WTC11 (cell line): ENCODE measurements around the gene PPARA. TPM values are rescaled to one million over a fixed set of nuclear protein-coding genes. Genes with fewer than 3 reads are reported as not detected.

ENCODE experiments used
- ATAC-seq: fragments of 200-7000 bp; cut with Tn5 transposase; 2 replicates; pipeline ENCODE4 v1.10.0; 2021; ENCODE audit warnings: mild to moderate bottlenecking, moderate library complexity
- CTCF ChIA-PET: fragments of 300-600 bp; sonication (Branson Sonifier 250); formaldehyde crosslinking; loops from one replicate; lab custom pipeline; 2021; ENCODE audit warnings: antibody characterized with exemption; lab: Charles Lee
- POLR2A ChIA-PET: fragments of 350-600 bp; sonication (Branson Sonifier 250); formaldehyde crosslinking; loops from one replicate; lab custom pipeline; 2021; ENCODE audit warnings: antibody characterized with exemption; lab: Charles Lee
- DNase-seq: peaks from one replicate; pipeline ENCODE4 v3.0.0; 2021; ENCODE audit warnings: low spot score
- H3K27ac Mint-ChIP-seq: 2 replicates; pipeline ENCODE4 v1.8.0; 2021; ENCODE audit warnings: mixed read lengths
- H3K27me3 Mint-ChIP-seq: 2 replicates; pipeline ENCODE4 v1.8.0; 2021; ENCODE audit warnings: low read depth, mild to moderate bottlenecking, moderate library complexity, mixed read lengths
- H3K36me3 Mint-ChIP-seq: 2 replicates; pipeline ENCODE4 v1.8.0; 2021; ENCODE audit warnings: mixed read lengths
- H3K4me1 Mint-ChIP-seq: 2 replicates; pipeline ENCODE4 v1.8.0; 2022; ENCODE audit warnings: mixed read lengths
- H3K4me3 Mint-ChIP-seq: 2 replicates; pipeline ENCODE4 v1.8.0; 2021; ENCODE audit warnings: mild to moderate bottlenecking, moderate library complexity, mixed read lengths
- H3K9me3 Mint-ChIP-seq: 2 replicates; pipeline ENCODE4 v1.8.0; 2021; ENCODE audit warnings: mixed read lengths
- EMX1 ChIP-seq: fragments of 250-450 bp; sonication (Bioruptor Pico); IDR thresholded peaks from 2 replicates; pipeline ENCODE4 v1.8.0; 2021; ENCODE audit warnings: mild to moderate bottlenecking
- ESRRA ChIP-seq: sonication (generic); formaldehyde crosslinking; IDR thresholded peaks from 2 replicates; pipeline ENCODE4 v1.8.1; 2022; ENCODE audit warnings: mild to moderate bottlenecking, missing genetic modification reagents, borderline replicate concordance
- FOXP1 ChIP-seq: sonication (generic); formaldehyde crosslinking; IDR thresholded peaks from 2 replicates; pipeline ENCODE4 v1.8.0; 2022; ENCODE audit warnings: missing genetic modification reagents, mild to moderate bottlenecking, moderate library complexity, borderline replicate concordance
- JUN ChIP-seq: sonication (generic); formaldehyde crosslinking; IDR thresholded peaks from 2 replicates; pipeline ENCODE4 v1.8.0; 2023; ENCODE audit warnings: mild to moderate bottlenecking, missing genetic modification reagents
- KAT7 ChIP-seq: sonication (generic); formaldehyde crosslinking; IDR thresholded peaks from 2 replicates; pipeline ENCODE4 v1.8.1; 2023; ENCODE audit warnings: missing genetic modification reagents, mild to moderate bottlenecking, borderline replicate concordance
- NFATC4 ChIP-seq: fragments of 250-450 bp; sonication (Bioruptor Pico); IDR thresholded peaks from 2 replicates; pipeline ENCODE4 v1.9.0; 2021; ENCODE audit warnings: mild to moderate bottlenecking
- OVOL2 ChIP-seq: fragments of 250-450 bp; sonication (Bioruptor Pico); IDR thresholded peaks from 2 replicates; pipeline ENCODE4 v1.9.0; 2021; ENCODE audit warnings: mild to moderate bottlenecking, borderline replicate concordance
- SMAD4 ChIP-seq: sonication (generic); formaldehyde crosslinking; IDR thresholded peaks from 2 replicates; pipeline ENCODE4 v1.8.0; 2022; ENCODE audit warnings: mild to moderate bottlenecking, missing genetic modification reagents
- SP1 ChIP-seq: sonication (generic); formaldehyde crosslinking; conservative IDR thresholded peaks from 2 replicates; pipeline ENCODE4 v1.8.1; 2022; ENCODE audit warnings: missing genetic modification reagents
- TEAD4 ChIP-seq: sonication (generic); formaldehyde crosslinking; IDR thresholded peaks from 2 replicates; pipeline ENCODE4 v1.8.0; 2022; ENCODE audit warnings: mild to moderate bottlenecking, missing genetic modification reagents
- ZNF232 ChIP-seq: sonication (generic); formaldehyde crosslinking; IDR thresholded peaks from 2 replicates; pipeline ENCODE4 v1.8.0; 2022; ENCODE audit warnings: mild to moderate bottlenecking, missing genetic modification reagents
- ZNF263 ChIP-seq: sonication (generic); formaldehyde crosslinking; IDR thresholded peaks from 2 replicates; pipeline ENCODE4 v1.8.1; 2022; ENCODE audit warnings: low read depth, mild to moderate bottlenecking, moderate library complexity, missing genetic modification reagents
- total RNA-seq: library from RNA; stranded (reverse); gene quantifications from 3 replicates; pipeline ENCODE4 v1.2.3, GENCODE V29; 2021
- TF ChIP-seq, protein P1 (sequence below): sonication (generic); formaldehyde crosslinking; IDR thresholded peaks from 2 replicates; pipeline ENCODE4 v1.8.1; 2023; ENCODE audit warnings: mild to moderate bottlenecking, missing genetic modification reagents, moderate library complexity
- TF ChIP-seq, protein P2 (sequence below): fragments of 250-450 bp; sonication (Bioruptor Pico); conservative IDR thresholded peaks from 2 replicates; pipeline ENCODE4 v1.9.0; 2021; ENCODE audit warnings: mild to moderate bottlenecking
- TF ChIP-seq, protein P3 (sequence below): sonication (generic); formaldehyde crosslinking; IDR thresholded peaks from 2 replicates; pipeline ENCODE4 v1.8.1; 2022; ENCODE audit warnings: low read depth, mild to moderate bottlenecking, moderate library complexity, missing genetic modification reagents, borderline replicate concordance
- TF ChIP-seq, protein P4 (sequence below): fragments of 250-450 bp; sonication (Bioruptor Pico); IDR thresholded peaks from 2 replicates; pipeline ENCODE4 v2.1.2; 2022; ENCODE audit warnings: mild to moderate bottlenecking, moderate library complexity
- TF ChIP-seq, protein P5 (sequence below): sonication (generic); formaldehyde crosslinking; IDR thresholded peaks from 2 replicates; pipeline ENCODE4 v1.8.1; 2023; ENCODE audit warnings: mild to moderate bottlenecking, missing genetic modification reagents, borderline replicate concordance

Gene PPARA
- total RNA-seq, 1 experiment from 2014 or later: 9.3 TPM

DNA sequence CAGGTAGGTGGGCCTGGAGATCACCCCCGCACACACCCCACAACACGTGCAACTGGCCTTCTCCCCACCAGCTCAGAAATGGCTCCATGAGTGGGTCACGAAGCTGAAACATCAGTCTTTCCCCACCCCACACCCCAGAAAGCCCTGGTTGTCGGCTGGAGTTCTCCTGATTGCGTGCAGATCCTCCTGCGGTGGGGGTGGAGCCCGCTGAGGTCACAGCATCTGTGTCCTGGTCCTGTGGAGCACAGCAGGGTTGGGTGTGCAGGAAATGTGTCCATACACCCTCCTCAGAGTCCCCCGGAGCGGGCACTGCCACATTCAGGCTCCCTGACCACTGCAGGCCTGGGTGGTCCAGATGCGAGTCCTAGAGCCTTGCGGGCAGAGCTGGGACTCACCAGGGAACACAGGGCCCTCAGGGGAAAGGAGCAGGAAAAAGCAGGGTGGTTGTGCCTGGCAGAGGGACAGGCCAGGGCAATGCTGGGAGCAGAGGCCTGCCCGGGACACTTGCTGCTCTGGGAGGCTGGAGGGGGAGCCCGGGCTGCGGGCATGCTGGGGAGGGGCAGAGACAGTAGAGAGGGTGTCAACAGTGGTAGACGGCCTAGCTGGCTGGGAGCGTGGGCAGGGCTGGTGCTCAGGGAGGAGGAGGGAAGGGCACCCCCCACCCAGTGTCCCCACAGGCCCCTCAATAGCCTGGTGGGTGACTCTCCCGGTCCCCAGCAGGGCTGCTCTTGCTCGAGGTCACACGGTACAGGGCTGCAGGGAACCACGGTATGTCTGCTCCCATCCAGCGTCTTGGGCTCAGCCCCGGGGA is 42.4 kb upstream of the PPARA start:
- DNase-seq (no peak), ATAC-seq (no peak)
- ChIA-PET CTCF (interaction anchor here (1.4 kb wide), 1 partner anchor 10 kb away, joined by 4 read pairs; no protein-coding TSS in a partner anchor), POLR2A (no interaction called here)
- TF ChIP-seq ZNF232 (CRISPR knock-in tag): no peak
- TF ChIP-seq, protein P1, sequence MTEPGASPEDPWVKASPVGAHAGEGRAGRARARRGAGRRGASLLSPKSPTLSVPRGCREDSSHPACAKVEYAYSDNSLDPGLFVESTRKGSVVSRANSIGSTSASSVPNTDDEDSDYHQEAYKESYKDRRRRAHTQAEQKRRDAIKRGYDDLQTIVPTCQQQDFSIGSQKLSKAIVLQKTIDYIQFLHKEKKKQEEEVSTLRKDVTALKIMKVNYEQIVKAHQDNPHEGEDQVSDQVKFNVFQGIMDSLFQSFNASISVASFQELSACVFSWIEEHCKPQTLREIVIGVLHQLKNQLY: no peak
- TF ChIP-seq FOXP1: no peak
- no peak for TF ChIP-seq ESRRA (CRISPR knock-in tag)
- TF ChIP-seq NFATC4 (CRISPR knock-in tag): no peak
- TF ChIP-seq ZNF263 (CRISPR knock-in tag): no peak
- TF ChIP-seq SMAD4 (CRISPR knock-in tag): no peak
- no peak for TF ChIP-seq OVOL2 (CRISPR knock-in tag)
- Mint-ChIP-seq H3K36me3 (no peaks in the 10 kb centered on the region), H3K9me3 (no peaks in the 10 kb centered on the region), H3K27ac (no peak overlapping the region), H3K4me1 (peaks cover 3% of the 10 kb centered on the region; the same call in 1 of the 2 replicates), H3K4me3 (no peak overlapping the region), H3K27me3 (no peaks in the 10 kb centered on the region)

DNA sequence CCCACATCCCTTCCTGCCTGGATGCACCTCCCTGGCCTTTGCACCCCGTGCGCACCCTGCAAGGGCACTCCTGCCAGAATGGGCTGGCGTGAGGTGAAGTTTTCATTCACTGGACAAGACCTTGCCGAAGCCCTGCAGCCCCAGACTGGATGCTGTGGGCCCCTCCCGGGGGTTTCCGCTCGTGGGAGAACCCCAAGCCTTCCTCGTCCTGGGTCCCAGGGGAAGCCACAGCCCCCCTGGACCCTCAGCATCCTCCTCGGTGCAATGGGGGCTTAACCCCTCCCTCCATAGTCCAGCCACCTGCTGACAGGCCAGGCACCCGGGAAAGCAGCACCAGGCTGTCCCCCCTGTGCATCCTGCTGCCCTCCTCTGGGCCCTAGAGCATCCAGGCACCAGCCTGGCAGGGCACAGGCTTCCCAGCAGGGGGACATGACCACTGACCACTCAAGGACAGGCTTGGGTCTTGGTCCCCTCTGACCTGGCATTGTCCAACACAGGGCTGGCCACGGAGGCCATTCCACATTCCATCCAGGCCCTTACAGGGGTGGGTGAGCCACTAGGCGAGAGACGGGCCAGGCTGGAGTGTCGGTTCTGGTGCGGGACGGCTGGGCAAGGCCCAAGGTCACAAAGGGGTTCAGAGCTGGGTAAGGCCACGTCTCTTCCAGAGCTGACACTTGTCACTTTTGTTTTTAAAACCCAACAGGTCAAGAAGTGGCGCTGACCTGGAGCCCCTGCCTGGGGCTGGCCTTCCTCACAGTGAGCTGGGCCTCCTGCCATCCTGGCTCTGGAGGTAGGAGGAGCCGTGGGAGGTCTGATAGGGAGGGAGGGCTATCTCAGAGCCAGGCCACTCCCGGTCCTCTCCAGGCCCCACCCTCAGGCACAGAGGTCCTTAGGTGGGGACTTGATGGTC is 41.5 kb upstream of the PPARA start:
- no peaks in the 10 kb centered on the region for H3K9me3 Mint-ChIP-seq
- CTCF ChIA-PET: interaction anchor here (0.5 to 9.2 kb wide), 5 partner anchors 13 to 1580 kb away, joined by 3 to 145 read pairs (median 6); no protein-coding TSS in a partner anchor
- H3K4me1 Mint-ChIP-seq: peaks cover 3% of the 10 kb centered on the region; the same call in 1 of the 2 replicates
- no peak for DNase-seq
- POLR2A ChIA-PET: no interaction called here
- no peaks in the 10 kb centered on the region for H3K36me3 Mint-ChIP-seq
- H3K27me3 Mint-ChIP-seq: no peaks in the 10 kb centered on the region
- peak; percentile 48 for ATAC-seq
- H3K27ac Mint-ChIP-seq: 0 out of 2 replicates have a peak overlapping the region, but pooled peaks have one; percentile 8
- TF ChIP-seq JUN (CRISPR knock-in tag): no peak
- TF ChIP-seq, protein P2, sequence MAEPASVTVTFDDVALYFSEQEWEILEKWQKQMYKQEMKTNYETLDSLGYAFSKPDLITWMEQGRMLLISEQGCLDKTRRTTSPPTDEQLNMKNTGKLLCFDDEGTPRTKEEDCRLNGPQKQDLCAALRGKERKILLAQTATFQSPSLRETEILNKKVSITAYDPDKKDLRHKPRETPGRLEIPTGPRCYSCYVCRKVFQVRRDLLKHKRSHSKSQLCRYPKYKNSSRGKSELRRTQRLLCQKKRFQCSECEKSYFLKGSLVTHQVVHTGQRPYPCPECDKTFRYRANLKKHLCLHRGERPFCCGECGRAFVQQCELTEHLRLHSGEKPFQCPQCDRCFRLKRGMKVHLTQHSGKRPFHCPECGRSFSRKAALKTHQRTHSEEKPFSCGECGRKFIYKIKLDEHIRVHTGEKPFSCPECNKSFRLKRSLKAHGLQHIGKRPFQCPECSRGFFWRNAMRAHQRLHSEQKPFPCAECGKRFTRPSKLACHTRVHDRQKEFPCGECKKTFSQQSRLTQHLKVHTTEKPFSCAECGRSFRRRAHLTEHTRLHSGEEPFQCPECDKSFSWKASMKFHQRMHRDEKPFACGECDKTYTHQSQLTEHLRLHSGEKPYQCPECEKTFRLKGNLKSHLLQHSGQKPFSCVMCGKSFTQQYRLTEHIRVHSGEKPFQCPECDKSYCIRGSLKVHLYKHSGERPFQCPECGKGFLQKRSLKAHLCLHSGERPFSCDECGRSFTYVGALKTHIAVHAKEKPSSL (CRISPR knock-in tag): no peak
- TF ChIP-seq EMX1 (CRISPR knock-in tag): no peak
- no peak for TF ChIP-seq KAT7
- TF ChIP-seq, protein P3, sequence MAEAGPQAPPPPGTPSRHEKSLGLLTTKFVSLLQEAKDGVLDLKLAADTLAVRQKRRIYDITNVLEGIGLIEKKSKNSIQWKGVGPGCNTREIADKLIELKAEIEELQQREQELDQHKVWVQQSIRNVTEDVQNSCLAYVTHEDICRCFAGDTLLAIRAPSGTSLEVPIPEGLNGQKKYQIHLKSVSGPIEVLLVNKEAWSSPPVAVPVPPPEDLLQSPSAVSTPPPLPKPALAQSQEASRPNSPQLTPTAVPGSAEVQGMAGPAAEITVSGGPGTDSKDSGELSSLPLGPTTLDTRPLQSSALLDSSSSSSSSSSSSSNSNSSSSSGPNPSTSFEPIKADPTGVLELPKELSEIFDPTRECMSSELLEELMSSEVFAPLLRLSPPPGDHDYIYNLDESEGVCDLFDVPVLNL: no peak
- no peak for TF ChIP-seq SP1
- TF ChIP-seq TEAD4 (CRISPR knock-in tag): no peak
- TF ChIP-seq, protein P4, sequence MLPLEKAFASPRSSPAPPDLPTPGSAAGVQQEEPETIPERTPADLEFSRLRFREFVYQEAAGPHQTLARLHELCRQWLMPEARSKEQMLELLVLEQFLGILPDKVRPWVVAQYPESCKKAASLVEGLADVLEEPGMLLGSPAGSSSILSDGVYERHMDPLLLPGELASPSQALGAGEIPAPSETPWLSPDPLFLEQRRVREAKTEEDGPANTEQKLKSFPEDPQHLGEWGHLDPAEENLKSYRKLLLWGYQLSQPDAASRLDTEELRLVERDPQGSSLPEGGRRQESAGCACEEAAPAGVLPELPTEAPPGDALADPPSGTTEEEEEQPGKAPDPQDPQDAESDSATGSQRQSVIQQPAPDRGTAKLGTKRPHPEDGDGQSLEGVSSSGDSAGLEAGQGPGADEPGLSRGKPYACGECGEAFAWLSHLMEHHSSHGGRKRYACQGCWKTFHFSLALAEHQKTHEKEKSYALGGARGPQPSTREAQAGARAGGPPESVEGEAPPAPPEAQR (CRISPR knock-in tag): no peak
- TF ChIP-seq, protein P5, sequence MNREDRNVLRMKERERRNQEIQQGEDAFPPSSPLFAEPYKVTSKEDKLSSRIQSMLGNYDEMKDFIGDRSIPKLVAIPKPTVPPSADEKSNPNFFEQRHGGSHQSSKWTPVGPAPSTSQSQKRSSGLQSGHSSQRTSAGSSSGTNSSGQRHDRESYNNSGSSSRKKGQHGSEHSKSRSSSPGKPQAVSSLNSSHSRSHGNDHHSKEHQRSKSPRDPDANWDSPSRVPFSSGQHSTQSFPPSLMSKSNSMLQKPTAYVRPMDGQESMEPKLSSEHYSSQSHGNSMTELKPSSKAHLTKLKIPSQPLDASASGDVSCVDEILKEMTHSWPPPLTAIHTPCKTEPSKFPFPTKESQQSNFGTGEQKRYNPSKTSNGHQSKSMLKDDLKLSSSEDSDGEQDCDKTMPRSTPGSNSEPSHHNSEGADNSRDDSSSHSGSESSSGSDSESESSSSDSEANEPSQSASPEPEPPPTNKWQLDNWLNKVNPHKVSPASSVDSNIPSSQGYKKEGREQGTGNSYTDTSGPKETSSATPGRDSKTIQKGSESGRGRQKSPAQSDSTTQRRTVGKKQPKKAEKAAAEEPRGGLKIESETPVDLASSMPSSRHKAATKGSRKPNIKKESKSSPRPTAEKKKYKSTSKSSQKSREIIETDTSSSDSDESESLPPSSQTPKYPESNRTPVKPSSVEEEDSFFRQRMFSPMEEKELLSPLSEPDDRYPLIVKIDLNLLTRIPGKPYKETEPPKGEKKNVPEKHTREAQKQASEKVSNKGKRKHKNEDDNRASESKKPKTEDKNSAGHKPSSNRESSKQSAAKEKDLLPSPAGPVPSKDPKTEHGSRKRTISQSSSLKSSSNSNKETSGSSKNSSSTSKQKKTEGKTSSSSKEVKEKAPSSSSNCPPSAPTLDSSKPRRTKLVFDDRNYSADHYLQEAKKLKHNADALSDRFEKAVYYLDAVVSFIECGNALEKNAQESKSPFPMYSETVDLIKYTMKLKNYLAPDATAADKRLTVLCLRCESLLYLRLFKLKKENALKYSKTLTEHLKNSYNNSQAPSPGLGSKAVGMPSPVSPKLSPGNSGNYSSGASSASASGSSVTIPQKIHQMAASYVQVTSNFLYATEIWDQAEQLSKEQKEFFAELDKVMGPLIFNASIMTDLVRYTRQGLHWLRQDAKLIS (CRISPR knock-in tag): no peak
- no peak overlapping the region for H3K4me3 Mint-ChIP-seq
